ENCODE measurements around the gene ZRANB3. TPM values are rescaled to one million over a fixed set of nuclear protein-coding genes. Genes with fewer than 3 reads are reported as not detected.

ZRANB3 gene
- total and polyA plus RNA-seq, 2 of the 13 experiments (the other 11 are each of a cell fraction or from before 2014, with no cell fraction given), result 5.8 to 25.2 TPM

- FAIRE-seq, result no peak
- POLR2A ChIA-PET, result no interaction called here
- TF ChIP-seq FOXK1 (CRISPR knock-in tag; IDR thresholded peaks at IDR 0.05; ENCODE audit: borderline replicate concordance, low read depth) (no peak), STAT5B (CRISPR knock-in tag; IDR thresholded peaks at IDR 0.05) (no peak), ZNF382 (CRISPR knock-in tag; IDR thresholded peaks at IDR 0.05; ENCODE audit: borderline replicate concordance) (no peak), NR2F1 (CRISPR knock-in tag; IDR thresholded peaks at IDR 0.05) (no peak), ZNF614 (CRISPR knock-in tag; IDR thresholded peaks at IDR 0.05; ENCODE audit: borderline replicate concordance) (no peak), KAT2B (IDR thresholded peaks at IDR 0.05; ENCODE audit: borderline replicate concordance, low read depth, low read length) (no peak), SNRNP70 (IDR thresholded peaks at IDR 0.05; ENCODE audit: low read depth, low read length) (no peak), LCORL (IDR thresholded peaks at IDR 0.05) (no peak), LCORL (CRISPR knock-in tag; IDR thresholded peaks at IDR 0.05) (no peak), HMGXB3 (CRISPR knock-in tag; IDR thresholded peaks at IDR 0.05; ENCODE audit: borderline replicate concordance) (no peak), PAF1 (CRISPR knock-in tag; IDR thresholded peaks at IDR 0.05) (no peak), NR2F6 (IDR thresholded peaks at IDR 0.05) (no peak), NR2F6 (CRISPR knock-in tag; IDR thresholded peaks at IDR 0.05) (no peak), ZSCAN29 (CRISPR knock-in tag; conservative IDR thresholded peaks at IDR 0.05) (no peak), THAP8 (CRISPR knock-in tag; IDR thresholded peaks at IDR 0.05; ENCODE audit: borderline replicate concordance) (no peak), PTBP1 (IDR thresholded peaks at IDR 0.05; ENCODE audit: low read depth, low read length, poor library complexity, severe bottlenecking) (no peak), ZNF775 (CRISPR knock-in tag; IDR thresholded peaks at IDR 0.05; ENCODE audit: borderline replicate concordance) (no peak), NR0B2 (CRISPR knock-in tag; IDR thresholded peaks at IDR 0.05) (no peak)
These were observed 106.2 kb downstream of the ZRANB3 start for GRCh38 chr2:135424849-135425248.

More at GRCh38 chr2:135424849-135425248, 106.2 kb downstream of the ZRANB3 start:
- no peaks in the 10 kb centered on the region for H3K4me1 ChIP-seq (ENCODE audit: insufficient read depth, low read length)
- H3K27ac ChIP-seq (ENCODE audit: extremely low read length, insufficient read depth, low read length), result no peak overlapping the region
- H3K36me3 ChIP-seq (replicated peaks in 1 of 2; ENCODE audit: control insufficient read depth in 1 of 2, insufficient read depth in 2 of 2, low read length in 2 of 2), result no peaks in the 10 kb centered on the region
- intact Hi-C loops (cut with micrococcal nuclease; ENCODE audit: unreplicated experiment) (no loop called here), in situ Hi-C loops (cut with HindIII; ENCODE audit: extremely low pct_ligation_motif_present, low pct_unique_long_range_greater_than_20kb) (no loop called here)
- H2AFZ ChIP-seq (ENCODE audit: low read length), result no peak overlapping the region
- no TSS peak for BruUV-seq (replicated peaks)
- no peak overlapping the region for H3K4me3 ChIP-seq (replicated peaks in 1 of 3; ENCODE audit: insufficient read depth in 1 of 3, low read depth in 2 of 3, low read length in 3 of 3)
- 92% methylated on average over 1 of the region's 1 CpG for WGBS (ENCODE audit: low lambda C conversion rate)
- H3K9ac ChIP-seq (ENCODE audit: insufficient read depth, low read depth, low read length), result no peak overlapping the region
- no peaks in the 10 kb centered on the region for H3K9me3 ChIP-seq (ENCODE audit: low read length)
- H4K20me1 ChIP-seq (ENCODE audit: insufficient read depth, low read length), result no peaks in the 10 kb centered on the region
- H3K27me3 ChIP-seq (ENCODE audit: control insufficient read depth in 1 of 2, insufficient read depth in 2 of 2, low read length in 2 of 2), result no peaks in the 10 kb centered on the region
- H3K4me2 ChIP-seq (ENCODE audit: low read depth, low read length), result no peak overlapping the region
- CTCF ChIA-PET (ENCODE audit: low intra/inter-chr PET ratio, low total read pairs), result no interaction called here
- DNase-seq (ENCODE audit: low spot score) (no peak), ATAC-seq (no peak)
- no peaks in the 10 kb centered on the region for H3K79me2 ChIP-seq (ENCODE audit: insufficient read depth, low read length)

Measured in HepG2 (cell line).